HepG2 (cell line): Measurements from ENCODE around the gene TECRL. TPM values are rescaled to one million over a fixed set of nuclear protein-coding genes. Genes with fewer than 3 reads are reported as not detected.

Experiments
- ATAC-seq: fragments of 200-7000 bp; cut with Tn5 transposase; 3 replicates; pipeline ENCODE4 v1.9.1; 2020; ENCODE audit warnings: mild to moderate bottlenecking, moderate library complexity
- BruUV-seq: library from RNA; stranded (reverse); fragments of 400-500 nt; replicated peaks from 2 replicates; lab custom pipeline; 2021; lab: Mats Ljungman, UMichigan
- CTCF ChIA-PET: fragments of 300-600 bp; formaldehyde crosslinking; extraction: SDS; loops from one replicate; lab custom pipeline; 2021; ENCODE audit warnings: low total read pairs, inconsistent platforms, low intra/inter-chr PET ratio; lab: Yijun Ruan, JAX
- POLR2A ChIA-PET: fragments of 350-600 bp; sonication (Branson Sonifier 250); formaldehyde crosslinking; loops from one replicate; lab custom pipeline; 2020; ENCODE audit warnings: antibody characterized with exemption, inconsistent platforms; lab: Yijun Ruan, JAX
- DNase-seq: peaks from one replicate; pipeline ENCODE4 v3.0.0-alpha.2; 2015; ENCODE audit warnings: low spot score
- FAIRE-seq: peaks from 3 replicates; lab custom pipeline; 2011; peaks lifted over from hg19 to GRCh38; lab: Jason Lieb, UNC
- H2AFZ ChIP-seq: one replicate; pipeline ENCODE4 v1.6.1; 2011; ENCODE audit warnings: low read length, inconsistent platforms
- H3K27ac ChIP-seq: fragments of 300-600 bp; 3 replicates; pipeline ENCODE4 v1.8.0; 2011; ENCODE audit warnings: mixed run types, mild to moderate bottlenecking, mixed read lengths, low read length, inconsistent platforms; ENCODE audit not compliant: insufficient read depth; ENCODE audit errors: extremely low read length
- H3K27me3 ChIP-seq, 2 experiments: fragments of 200-600 bp in 1 of 2; 2 replicates in 1 of 2; 3 replicates in 1 of 2; pipeline versions ENCODE4 v1.6.0 to v1.8.0; 2011; ENCODE audit warnings: low read length in 2 of 2, mild to moderate bottlenecking in 2 of 2, moderate library complexity in 2 of 2, inconsistent platforms in 1 of 2; ENCODE audit not compliant: insufficient read depth in 2 of 2, control insufficient read depth in 1 of 2
- H3K36me3 ChIP-seq, 2 experiments: fragments of 200-600 bp in 1 of 2; replicated peaks in 1 of 2; 2 replicates in 1 of 2; 3 replicates in 1 of 2; pipeline versions ENCODE4 v1.5.1 to v1.8.0; 2011; ENCODE audit warnings: low read length in 2 of 2, inconsistent platforms in 1 of 2; ENCODE audit not compliant: insufficient read depth in 2 of 2, control insufficient read depth in 1 of 2
- H3K4me1 ChIP-seq: 2 replicates; pipeline ENCODE4 v1.5.1; 2012; ENCODE audit warnings: low read length, inconsistent platforms; ENCODE audit not compliant: insufficient read depth
- H3K4me2 ChIP-seq: 2 replicates; pipeline ENCODE4 v1.6.0; 2011; ENCODE audit warnings: low read depth, low read length, inconsistent platforms
- H3K4me3 ChIP-seq, 3 experiments: fragments of 200-600 bp in 1 of 3; sonication (generic), shearing (Covaris generic) in 1 of 3; replicated peaks in 1 of 3; 2 replicates each; pipeline ENCODE4 v1.5.1; 2011 to 2016; ENCODE audit warnings: low read length in 3 of 3, inconsistent platforms in 2 of 3, low read depth in 2 of 3, mild to moderate bottlenecking in 2 of 3, control low read depth in 1 of 3, mixed read lengths in 1 of 3; ENCODE audit not compliant: insufficient read depth in 1 of 3
- H3K79me2 ChIP-seq: one replicate; pipeline ENCODE4 v1.6.1; 2011; ENCODE audit warnings: low read length, inconsistent platforms; ENCODE audit not compliant: insufficient read depth
- H3K9ac ChIP-seq: 2 replicates; pipeline ENCODE4 v1.6.0; 2011; ENCODE audit warnings: mild to moderate bottlenecking, low read depth, low read length, inconsistent platforms; ENCODE audit not compliant: insufficient read depth
- H3K9me3 ChIP-seq: 2 replicates; pipeline ENCODE4 v1.5.1; 2012; ENCODE audit warnings: mild to moderate bottlenecking, low read length
- H4K20me1 ChIP-seq: 2 replicates; pipeline ENCODE4 v1.6.0; 2011; ENCODE audit warnings: inconsistent platforms, mild to moderate bottlenecking, low read length, moderate library complexity; ENCODE audit not compliant: insufficient read depth
- CHD4 ChIP-seq: fragments of 200-600 bp; sonication (generic); IDR thresholded peaks from 2 replicates; pipeline ENCODE4 v1.7.0; 2017; ENCODE audit warnings: mild to moderate bottlenecking, low read length, borderline replicate concordance
- KDM4B ChIP-seq: sonication (generic); formaldehyde crosslinking; IDR thresholded peaks from 2 replicates; pipeline ENCODE4 v1.4.0; 2020; ENCODE audit warnings: missing genetic modification reagents
- MAFG ChIP-seq: sonication (generic); formaldehyde crosslinking; IDR thresholded peaks from 2 replicates; pipeline ENCODE4 v1.5.1; 2020; ENCODE audit warnings: mild to moderate bottlenecking, missing genetic modification reagents
- MEIS2 ChIP-seq: sonication (generic); formaldehyde crosslinking; IDR thresholded peaks from 2 replicates; pipeline ENCODE4 v1.9.0; 2021; ENCODE audit warnings: mild to moderate bottlenecking, missing genetic modification reagents
- PCBP1 ChIP-seq: fragments of 200-400 bp; formaldehyde crosslinking; IDR thresholded peaks from 2 replicates; pipeline ENCODE4 v1.6.1; 2017; ENCODE audit warnings: mild to moderate bottlenecking, low read depth, low read length, borderline replicate concordance
- POLR2A ChIP-seq, 2 experiments: IDR thresholded peaks; 2 replicates each; pipeline ENCODE4 v1.6.1; 2011; ENCODE audit warnings: low read depth in 2 of 2, low read length in 2 of 2, mild to moderate bottlenecking in 1 of 2, moderate library complexity in 1 of 2; ENCODE audit not compliant: insufficient read depth in 1 of 2
- PRMT3 ChIP-seq: sonication (generic); formaldehyde crosslinking; IDR thresholded peaks from 2 replicates; pipeline ENCODE4 v1.8.1; 2022; ENCODE audit warnings: low read depth, mild to moderate bottlenecking, moderate library complexity, missing genetic modification reagents, borderline replicate concordance
- THYN1 ChIP-seq: sonication (generic); formaldehyde crosslinking; IDR thresholded peaks from 2 replicates; pipeline ENCODE4 v1.8.1; 2023; ENCODE audit warnings: low read depth, mild to moderate bottlenecking, moderate library complexity, missing genetic modification reagents, borderline replicate concordance
- ZFX ChIP-seq: sonication (generic); formaldehyde crosslinking; IDR thresholded peaks from 2 replicates; pipeline ENCODE4 v1.4.0; 2020; ENCODE audit warnings: mild to moderate bottlenecking, low read depth, missing genetic modification reagents, moderate library complexity
- ZNF44 ChIP-seq: sonication (generic); formaldehyde crosslinking; IDR thresholded peaks from 2 replicates; pipeline ENCODE4 v1.5.1; 2020; ENCODE audit warnings: mild to moderate bottlenecking, missing genetic modification reagents
- ZNF563 ChIP-seq: sonication (generic); formaldehyde crosslinking; IDR thresholded peaks from 2 replicates; pipeline ENCODE4 v1.8.0; 2022; ENCODE audit warnings: mild to moderate bottlenecking, moderate library complexity, missing genetic modification reagents
- ZZZ3 ChIP-seq: sonication (generic); formaldehyde crosslinking; IDR thresholded peaks from 2 replicates; pipeline ENCODE4 v1.4.0; 2020; ENCODE audit warnings: missing genetic modification reagents, mild to moderate bottlenecking, borderline replicate concordance
- WGBS: methylation state at CpG from one replicate; pipeline ENCODE4 v1.1.6; 2017; ENCODE audit warnings: low lambda C conversion rate; 5-methylcytosine and 5-hydroxymethylcytosine counted together
- in situ Hi-C: cut with HindIII; loops from 2 replicates; pipeline ENCODE4 v1.10.0; 2017; ENCODE audit warnings: low pct_unique_long_range_greater_than_20kb; ENCODE audit not compliant: extremely low pct_ligation_motif_present
- intact Hi-C: fragments of 100-400 bp; cut with micrococcal nuclease; formaldehyde crosslinking; loops from one replicate; pipeline ENCODE4 v1.10.0; 2022; ENCODE audit not compliant: unreplicated experiment
- polyA plus RNA-seq, 8 experiments: library from polyadenylated mRNA; depleted of rRNA in 3 of 8; stranded (reverse) in 7 of 8; unstranded in 1 of 8; fragments of >200 nt; fragmentation: Illumina TruSeq in 4 of 8; extraction: Trizol in 4 of 8; gene quantifications; 2 replicates each; pipeline versions ENCODE4 v1.2.1 to v1.2.3, GENCODE V29; 2011 to 2016; ENCODE audit warnings: low read depth in 4 of 8, missing spikeins in 1 of 8, mixed read lengths in 1 of 8; ENCODE audit not compliant: insufficient read depth in 1 of 8
- total RNA-seq, 5 experiments: library from RNA; depleted of rRNA; stranded (reverse); fragments of >200 nt; fragmentation: Illumina TruSeq; extraction: Trizol; gene quantifications; 2 replicates each; pipeline ENCODE4 v1.2.3, GENCODE V29; 2016; ENCODE audit warnings: low read depth in 1 of 5
- TF ChIP-seq, protein P1 (sequence below): sonication (generic); formaldehyde crosslinking; IDR thresholded peaks from 2 replicates; pipeline ENCODE4 v1.5.0; 2020; ENCODE audit warnings: mild to moderate bottlenecking, missing genetic modification reagents
- TF ChIP-seq, protein P2 (sequence below): sonication (generic); formaldehyde crosslinking; IDR thresholded peaks from 2 replicates; pipeline ENCODE4 v1.5.1; 2020; ENCODE audit warnings: mild to moderate bottlenecking, moderate library complexity, missing genetic modification reagents
- TF ChIP-seq, protein P3 (sequence below): sonication (generic); formaldehyde crosslinking; IDR thresholded peaks from 2 replicates; pipeline ENCODE4 v1.4.0; 2020; ENCODE audit warnings: missing genetic modification reagents, borderline replicate concordance
- TF ChIP-seq, protein P4 (sequence below): sonication (generic); formaldehyde crosslinking; conservative IDR thresholded peaks from 2 replicates; pipeline ENCODE4 v1.4.0; 2020; ENCODE audit warnings: missing genetic modification reagents
- TF ChIP-seq, protein P5 (sequence below): IDR thresholded peaks from 2 replicates; pipeline ENCODE4 v1.6.1; 2016; ENCODE audit warnings: missing compliant biosample characterization, missing genetic modification reagents, borderline replicate concordance
- TF ChIP-seq, protein P6 (sequence below): IDR thresholded peaks from 2 replicates; pipeline ENCODE4 v1.6.1; 2012; ENCODE audit warnings: inconsistent platforms

The TECRL gene
- total and polyA plus RNA-seq, 2 of the 13 experiments (the other 11 are each of a cell fraction or from before 2014, with no cell fraction given): not detected

DNA sequence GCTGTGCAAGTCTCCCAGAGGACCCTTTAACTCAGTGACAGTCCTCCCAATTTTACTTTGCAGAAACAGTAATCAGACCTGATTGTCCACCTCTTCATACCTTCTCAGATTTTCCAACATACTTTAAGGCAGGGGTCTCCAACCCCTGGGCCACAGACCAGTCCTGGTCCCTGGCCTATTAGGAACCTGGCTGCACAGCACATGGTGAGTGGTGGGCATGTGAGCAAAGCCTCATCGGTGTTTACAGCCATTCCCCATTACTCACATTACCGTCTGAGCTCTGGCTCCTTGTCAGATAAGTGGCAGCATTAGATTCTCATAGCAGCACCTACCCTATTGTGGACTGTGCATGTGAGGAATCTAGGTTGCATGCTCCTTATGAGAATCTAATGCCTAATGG, 74.3 kb downstream of the TECRL start (continued):
- TF ChIP-seq, protein P1, sequence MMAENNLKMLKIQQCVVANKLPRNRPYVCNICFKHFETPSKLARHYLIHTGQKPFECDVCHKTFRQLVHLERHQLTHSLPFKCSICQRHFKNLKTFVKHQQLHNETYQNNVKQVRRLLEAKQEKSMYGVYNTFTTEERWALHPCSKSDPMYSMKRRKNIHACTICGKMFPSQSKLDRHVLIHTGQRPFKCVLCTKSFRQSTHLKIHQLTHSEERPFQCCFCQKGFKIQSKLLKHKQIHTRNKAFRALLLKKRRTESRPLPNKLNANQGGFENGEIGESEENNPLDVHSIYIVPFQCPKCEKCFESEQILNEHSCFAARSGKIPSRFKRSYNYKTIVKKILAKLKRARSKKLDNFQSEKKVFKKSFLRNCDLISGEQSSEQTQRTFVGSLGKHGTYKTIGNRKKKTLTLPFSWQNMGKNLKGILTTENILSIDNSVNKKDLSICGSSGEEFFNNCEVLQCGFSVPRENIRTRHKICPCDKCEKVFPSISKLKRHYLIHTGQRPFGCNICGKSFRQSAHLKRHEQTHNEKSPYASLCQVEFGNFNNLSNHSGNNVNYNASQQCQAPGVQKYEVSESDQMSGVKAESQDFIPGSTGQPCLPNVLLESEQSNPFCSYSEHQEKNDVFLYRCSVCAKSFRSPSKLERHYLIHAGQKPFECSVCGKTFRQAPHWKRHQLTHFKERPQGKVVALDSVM: no peak
- no peak for TF ChIP-seq THYN1
- TF ChIP-seq PRMT3 (CRISPR knock-in tag): no peak
- TF ChIP-seq, protein P2, sequence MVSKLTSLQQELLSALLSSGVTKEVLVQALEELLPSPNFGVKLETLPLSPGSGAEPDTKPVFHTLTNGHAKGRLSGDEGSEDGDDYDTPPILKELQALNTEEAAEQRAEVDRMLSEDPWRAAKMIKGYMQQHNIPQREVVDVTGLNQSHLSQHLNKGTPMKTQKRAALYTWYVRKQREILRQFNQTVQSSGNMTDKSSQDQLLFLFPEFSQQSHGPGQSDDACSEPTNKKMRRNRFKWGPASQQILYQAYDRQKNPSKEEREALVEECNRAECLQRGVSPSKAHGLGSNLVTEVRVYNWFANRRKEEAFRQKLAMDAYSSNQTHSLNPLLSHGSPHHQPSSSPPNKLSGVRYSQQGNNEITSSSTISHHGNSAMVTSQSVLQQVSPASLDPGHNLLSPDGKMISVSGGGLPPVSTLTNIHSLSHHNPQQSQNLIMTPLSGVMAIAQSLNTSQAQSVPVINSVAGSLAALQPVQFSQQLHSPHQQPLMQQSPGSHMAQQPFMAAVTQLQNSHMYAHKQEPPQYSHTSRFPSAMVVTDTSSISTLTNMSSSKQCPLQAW (CRISPR knock-in tag): no peak
- TF ChIP-seq, protein P3, sequence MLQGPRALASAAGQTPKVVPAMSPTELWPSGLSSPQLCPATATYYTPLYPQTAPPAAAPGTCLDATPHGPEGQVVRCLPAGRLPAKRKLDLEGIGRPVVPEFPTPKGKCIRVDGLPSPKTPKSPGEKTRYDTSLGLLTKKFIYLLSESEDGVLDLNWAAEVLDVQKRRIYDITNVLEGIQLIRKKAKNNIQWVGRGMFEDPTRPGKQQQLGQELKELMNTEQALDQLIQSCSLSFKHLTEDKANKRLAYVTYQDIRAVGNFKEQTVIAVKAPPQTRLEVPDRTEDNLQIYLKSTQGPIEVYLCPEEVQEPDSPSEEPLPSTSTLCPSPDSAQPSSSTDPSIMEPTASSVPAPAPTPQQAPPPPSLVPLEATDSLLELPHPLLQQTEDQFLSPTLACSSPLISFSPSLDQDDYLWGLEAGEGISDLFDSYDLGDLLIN (CRISPR knock-in tag): no peak

DNA sequence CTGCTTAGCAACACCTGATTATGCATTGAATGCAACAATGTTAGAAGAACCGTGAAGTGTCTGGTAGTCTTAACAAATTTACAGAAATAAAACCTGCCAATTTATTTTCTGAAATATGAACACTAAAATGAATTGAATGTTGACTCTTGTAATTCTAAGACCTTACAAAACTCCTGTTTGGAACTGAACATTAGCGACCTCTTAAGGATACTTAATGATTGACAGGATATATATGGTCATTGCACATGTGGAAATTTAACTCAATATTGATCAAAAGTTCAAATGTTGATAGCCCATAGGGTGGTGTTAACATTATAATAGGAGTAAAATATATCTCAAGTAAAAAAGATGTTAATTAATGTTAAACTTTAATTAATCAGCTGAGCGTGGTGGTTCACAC, 79.1 kb downstream of the TECRL start:
- no peaks in the 10 kb centered on the region for H4K20me1 ChIP-seq
- H3K4me1 ChIP-seq: no peaks in the 10 kb centered on the region
- FAIRE-seq (no peak), DNase-seq (no peak), ATAC-seq (no peak)
- no peak overlapping the region for H3K27ac ChIP-seq
- no peak overlapping the region for H3K9ac ChIP-seq
- H3K27me3 ChIP-seq: no peaks in the 10 kb centered on the region
- 0% methylated on average over 3 of the region's 3 CpGs for WGBS
- intact Hi-C loops: no loop called here
- H3K9me3 ChIP-seq: no peaks in the 10 kb centered on the region
- BruUV-seq: no TSS peak
- POLR2A ChIA-PET: no interaction called here
- in situ Hi-C loops: no loop called here
- H3K4me3 ChIP-seq: no peak overlapping the region
- no peak overlapping the region for H3K4me2 ChIP-seq
- no peak overlapping the region for H2AFZ ChIP-seq
- H3K36me3 ChIP-seq: no peaks in the 10 kb centered on the region
- no peaks in the 10 kb centered on the region for H3K79me2 ChIP-seq
- CTCF ChIA-PET: no interaction called here
- TF ChIP-seq ZFX (CRISPR knock-in tag): no peak
- TF ChIP-seq, protein P4, sequence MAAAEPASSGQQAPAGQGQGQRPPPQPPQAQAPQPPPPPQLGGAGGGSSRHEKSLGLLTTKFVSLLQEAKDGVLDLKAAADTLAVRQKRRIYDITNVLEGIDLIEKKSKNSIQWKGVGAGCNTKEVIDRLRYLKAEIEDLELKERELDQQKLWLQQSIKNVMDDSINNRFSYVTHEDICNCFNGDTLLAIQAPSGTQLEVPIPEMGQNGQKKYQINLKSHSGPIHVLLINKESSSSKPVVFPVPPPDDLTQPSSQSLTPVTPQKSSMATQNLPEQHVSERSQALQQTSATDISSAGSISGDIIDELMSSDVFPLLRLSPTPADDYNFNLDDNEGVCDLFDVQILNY: no peak
- no peak for TF ChIP-seq ZZZ3 (CRISPR knock-in tag)
- TF ChIP-seq, protein P5, sequence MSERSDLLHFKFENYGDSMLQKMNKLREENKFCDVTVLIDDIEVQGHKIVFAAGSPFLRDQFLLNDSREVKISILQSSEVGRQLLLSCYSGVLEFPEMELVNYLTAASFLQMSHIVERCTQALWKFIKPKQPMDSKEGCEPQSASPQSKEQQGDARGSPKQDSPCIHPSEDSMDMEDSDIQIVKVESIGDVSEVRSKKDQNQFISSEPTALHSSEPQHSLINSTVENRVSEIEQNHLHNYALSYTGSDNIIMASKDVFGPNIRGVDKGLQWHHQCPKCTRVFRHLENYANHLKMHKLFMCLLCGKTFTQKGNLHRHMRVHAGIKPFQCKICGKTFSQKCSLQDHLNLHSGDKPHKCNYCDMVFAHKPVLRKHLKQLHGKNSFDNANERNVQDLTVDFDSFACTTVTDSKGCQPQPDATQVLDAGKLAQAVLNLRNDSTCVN (CRISPR knock-in tag): no peak
- no peak for TF ChIP-seq PCBP1
- TF ChIP-seq ZNF44 (CRISPR knock-in tag): no peak
- TF ChIP-seq MEIS2 (CRISPR knock-in tag): no peak
- no peak for TF ChIP-seq MAFG (CRISPR knock-in tag)
- no peak for TF ChIP-seq KDM4B (CRISPR knock-in tag)
- TF ChIP-seq, protein P6, sequence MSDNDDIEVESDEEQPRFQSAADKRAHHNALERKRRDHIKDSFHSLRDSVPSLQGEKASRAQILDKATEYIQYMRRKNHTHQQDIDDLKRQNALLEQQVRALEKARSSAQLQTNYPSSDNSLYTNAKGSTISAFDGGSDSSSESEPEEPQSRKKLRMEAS: no peak
- TF ChIP-seq POLR2A (IDR thresholded peaks at IDR 0.05; ENCODE audit: insufficient read depth in 1 of 2, low read depth in 2 of 2, low read length in 2 of 2): no peak
- no peak for TF ChIP-seq CHD4
- no peak for TF ChIP-seq ZNF563
